HepG2 (cell line): ENCODE measurements around the gene GRM8.

Experiments used
- BCL6 ChIP-seq: IDR thresholded peaks from 2 replicates; pipeline ENCODE4 v1.6.1; 2016; ENCODE audit warnings: missing genetic modification reagents, missing compliant biosample characterization
- FOXJ3 ChIP-seq: sonication (generic); formaldehyde crosslinking; IDR thresholded peaks from 2 replicates; pipeline ENCODE4 v1.4.0; 2020; ENCODE audit warnings: missing genetic modification reagents, mild to moderate bottlenecking, borderline replicate concordance
- JUND ChIP-seq: sonication (generic); formaldehyde crosslinking; IDR thresholded peaks from 2 replicates; pipeline ENCODE4 v1.8.0; 2022; ENCODE audit warnings: mild to moderate bottlenecking, missing genetic modification reagents
- POLR2A ChIP-seq, 2 experiments: IDR thresholded peaks; 2 replicates each; pipeline ENCODE4 v1.6.1; 2011; ENCODE audit warnings: low read depth in 2 of 2, low read length in 2 of 2, mild to moderate bottlenecking in 1 of 2, moderate library complexity in 1 of 2; ENCODE audit not compliant: insufficient read depth in 1 of 2
- SALL2 ChIP-seq: sonication (generic); formaldehyde crosslinking; IDR thresholded peaks from 2 replicates; pipeline ENCODE4 v1.8.1; 2023; ENCODE audit warnings: mild to moderate bottlenecking, missing genetic modification reagents, inconsistent platforms
- TBP ChIP-seq: sonication (generic); formaldehyde crosslinking; IDR thresholded peaks from 2 replicates; pipeline ENCODE4 v1.5.0; 2020; ENCODE audit warnings: missing genetic modification reagents
- TF ChIP-seq, protein P1 (sequence below), 2 experiments: sonication (generic) in 1 of 2; formaldehyde crosslinking in 1 of 2; IDR thresholded peaks; 2 replicates each; pipeline versions ENCODE4 v1.5.1 to v1.6.1; 2011 to 2020; ENCODE audit warnings: borderline replicate concordance in 1 of 2, low read depth in 1 of 2, low read length in 1 of 2, mild to moderate bottlenecking in 1 of 2, missing genetic modification reagents in 1 of 2, moderate library complexity in 1 of 2
- TF ChIP-seq, protein P2 (sequence below): sonication (generic); formaldehyde crosslinking; IDR thresholded peaks from 2 replicates; pipeline ENCODE4 v1.5.1; 2020; ENCODE audit warnings: mild to moderate bottlenecking, missing genetic modification reagents, moderate library complexity

DNA sequence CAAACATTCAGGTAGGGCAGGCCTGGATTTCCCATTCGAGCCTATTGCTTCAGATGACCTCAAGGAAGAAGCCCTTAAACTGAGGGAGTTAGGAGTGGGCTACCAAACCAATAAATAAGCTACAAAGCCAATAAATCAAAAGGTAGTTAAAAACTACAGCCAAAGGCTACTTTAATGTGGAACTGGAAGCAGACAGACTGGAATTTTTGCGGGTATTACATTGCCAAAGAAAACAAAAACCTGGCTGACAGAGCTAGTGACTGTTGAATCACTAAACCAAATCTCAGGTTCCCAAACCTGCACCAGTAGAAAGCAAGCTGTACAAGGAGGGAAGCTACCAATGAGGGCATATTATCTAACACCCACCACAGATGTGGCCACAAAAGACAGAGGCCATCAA, 315.6 kb downstream of the GRM8 start:
- TF ChIP-seq, protein P1, sequence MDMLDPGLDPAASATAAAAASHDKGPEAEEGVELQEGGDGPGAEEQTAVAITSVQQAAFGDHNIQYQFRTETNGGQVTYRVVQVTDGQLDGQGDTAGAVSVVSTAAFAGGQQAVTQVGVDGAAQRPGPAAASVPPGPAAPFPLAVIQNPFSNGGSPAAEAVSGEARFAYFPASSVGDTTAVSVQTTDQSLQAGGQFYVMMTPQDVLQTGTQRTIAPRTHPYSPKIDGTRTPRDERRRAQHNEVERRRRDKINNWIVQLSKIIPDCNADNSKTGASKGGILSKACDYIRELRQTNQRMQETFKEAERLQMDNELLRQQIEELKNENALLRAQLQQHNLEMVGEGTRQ (IDR thresholded peaks at IDR 0.05; ENCODE audit: low read depth, low read length): no peak
- TF ChIP-seq, protein P1 (CRISPR knock-in tag; IDR thresholded peaks at IDR 0.05; ENCODE audit: borderline replicate concordance): no peak
- no peak for TF ChIP-seq POLR2A (IDR thresholded peaks at IDR 0.05; ENCODE audit: insufficient read depth in 1 of 2, low read depth in 2 of 2, low read length in 2 of 2)
- no peak for TF ChIP-seq TBP
- no peak for TF ChIP-seq BCL6 (CRISPR knock-in tag)
- no peak for TF ChIP-seq JUND
- no peak for TF ChIP-seq FOXJ3 (CRISPR knock-in tag)
- TF ChIP-seq, protein P2, sequence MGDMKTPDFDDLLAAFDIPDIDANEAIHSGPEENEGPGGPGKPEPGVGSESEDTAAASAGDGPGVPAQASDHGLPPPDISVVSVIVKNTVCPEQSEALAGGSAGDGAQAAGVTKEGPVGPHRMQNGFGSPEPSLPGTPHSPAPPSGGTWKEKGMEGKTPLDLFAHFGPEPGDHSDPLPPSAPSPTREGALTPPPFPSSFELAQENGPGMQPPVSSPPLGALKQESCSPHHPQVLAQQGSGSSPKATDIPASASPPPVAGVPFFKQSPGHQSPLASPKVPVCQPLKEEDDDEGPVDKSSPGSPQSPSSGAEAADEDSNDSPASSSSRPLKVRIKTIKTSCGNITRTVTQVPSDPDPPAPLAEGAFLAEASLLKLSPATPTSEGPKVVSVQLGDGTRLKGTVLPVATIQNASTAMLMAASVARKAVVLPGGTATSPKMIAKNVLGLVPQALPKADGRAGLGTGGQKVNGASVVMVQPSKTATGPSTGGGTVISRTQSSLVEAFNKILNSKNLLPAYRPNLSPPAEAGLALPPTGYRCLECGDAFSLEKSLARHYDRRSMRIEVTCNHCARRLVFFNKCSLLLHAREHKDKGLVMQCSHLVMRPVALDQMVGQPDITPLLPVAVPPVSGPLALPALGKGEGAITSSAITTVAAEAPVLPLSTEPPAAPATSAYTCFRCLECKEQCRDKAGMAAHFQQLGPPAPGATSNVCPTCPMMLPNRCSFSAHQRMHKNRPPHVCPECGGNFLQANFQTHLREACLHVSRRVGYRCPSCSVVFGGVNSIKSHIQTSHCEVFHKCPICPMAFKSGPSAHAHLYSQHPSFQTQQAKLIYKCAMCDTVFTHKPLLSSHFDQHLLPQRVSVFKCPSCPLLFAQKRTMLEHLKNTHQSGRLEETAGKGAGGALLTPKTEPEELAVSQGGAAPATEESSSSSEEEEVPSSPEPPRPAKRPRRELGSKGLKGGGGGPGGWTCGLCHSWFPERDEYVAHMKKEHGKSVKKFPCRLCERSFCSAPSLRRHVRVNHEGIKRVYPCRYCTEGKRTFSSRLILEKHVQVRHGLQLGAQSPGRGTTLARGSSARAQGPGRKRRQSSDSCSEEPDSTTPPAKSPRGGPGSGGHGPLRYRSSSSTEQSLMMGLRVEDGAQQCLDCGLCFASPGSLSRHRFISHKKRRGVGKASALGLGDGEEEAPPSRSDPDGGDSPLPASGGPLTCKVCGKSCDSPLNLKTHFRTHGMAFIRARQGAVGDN: no peak
- no peak for TF ChIP-seq SALL2 (CRISPR knock-in tag)
